ENCODE data around the gene BNC2. TPM values are rescaled to one million over a fixed set of nuclear protein-coding genes. Genes with fewer than 3 reads are reported as not detected.

The BNC2 gene
- total and polyA plus RNA-seq, 4 donors, result 0.96 to 23.2 (median 9.7) TPM

GRCh38 chr9:16775330-16775729, 95.1 kb downstream of the BNC2 start:
- no peak for TF ChIP-seq CTCF (IDR thresholded peaks at IDR 0.05; ENCODE audit: control extremely low read depth, extremely low read depth)
- ATAC-seq (ENCODE audit: insufficient read depth, low FRiP score) (no peak), DNase-seq (no peak)
- no peaks in the 10 kb centered on the region for H3K27me3 ChIP-seq (ENCODE audit: control insufficient read depth in 3 of 3, insufficient read depth in 3 of 3, low read length in 2 of 3)
- no peak overlapping the region for H3K4me3 ChIP-seq
- peaks cover 0 to 20% (median 0%) of the 10 kb centered on the region in 5 donors for H3K4me1 ChIP-seq (ENCODE audit: control insufficient read depth in 5 of 5, insufficient read depth in 5 of 5, low read length in 5 of 5)
- H3K9ac ChIP-seq (ENCODE audit: insufficient read depth in 1 of 2, low read length in 2 of 2), result no peak overlapping the region
- 89 to 92% methylated on average over 2 of the region's 2 CpGs for WGBS, 2 donors
- peaks cover 0 to 6% (median 0%) of the 10 kb centered on the region in 4 donors for H3K36me3 ChIP-seq (ENCODE audit: control insufficient read depth in 4 of 4, insufficient read depth in 4 of 4, low read length in 4 of 4)
- H3K9me3 ChIP-seq (ENCODE audit: control insufficient read depth in 4 of 4, insufficient read depth in 3 of 4, low read length in 3 of 4), result no peaks in the 10 kb centered on the region
- H3K27ac ChIP-seq (ENCODE audit: low read depth in 1 of 2, low read length in 1 of 2), result no peak overlapping the region

GRCh38 chr9:16773617-16774016, 96.9 kb downstream of the BNC2 start:
- 92 to 93% methylated on average over 5 of the region's 5 CpGs for WGBS, 2 donors
- H3K9ac ChIP-seq (ENCODE audit: insufficient read depth in 1 of 2, low read length in 2 of 2), result peak overlapping the region in 1 of 2 donors; percentile 32
- H3K36me3 ChIP-seq (ENCODE audit: control insufficient read depth in 4 of 4, insufficient read depth in 4 of 4, low read length in 4 of 4), result peaks cover 0 to 6% (median 0%) of the 10 kb centered on the region in 4 donors
- ATAC-seq (ENCODE audit: insufficient read depth, low FRiP score) (no peak), DNase-seq (no peak)
- no peaks in the 10 kb centered on the region for H3K9me3 ChIP-seq (ENCODE audit: control insufficient read depth in 4 of 4, insufficient read depth in 3 of 4, low read length in 3 of 4)
- peaks cover 0 to 20% (median 0%) of the 10 kb centered on the region in 5 donors for H3K4me1 ChIP-seq (ENCODE audit: control insufficient read depth in 5 of 5, insufficient read depth in 5 of 5, low read length in 5 of 5)
- H3K27me3 ChIP-seq (ENCODE audit: control insufficient read depth in 3 of 3, insufficient read depth in 3 of 3, low read length in 2 of 3), result no peaks in the 10 kb centered on the region
- TF ChIP-seq CTCF (IDR thresholded peaks at IDR 0.05; ENCODE audit: control extremely low read depth, extremely low read depth), result no peak
- H3K27ac ChIP-seq (ENCODE audit: low read depth in 1 of 2, low read length in 1 of 2), result no peak overlapping the region
- H3K4me3 ChIP-seq, result no peak overlapping the region

- no peak for DNase-seq
- WGBS, 2 donors, result 87% methylated on average over 4 of the region's 4 CpGs
- Histone ChIP-seq H3K27ac (ENCODE audit: low read depth in 1 of 2, low read length in 1 of 2) (no peak overlapping the region), H3K4me1 (ENCODE audit: control insufficient read depth in 5 of 5, insufficient read depth in 5 of 5, low read length in 5 of 5) (peaks cover 0 to 20% (median 0%) of the 10 kb centered on the region in 5 donors), H3K9me3 (ENCODE audit: control insufficient read depth in 4 of 4, insufficient read depth in 3 of 4, low read length in 3 of 4) (no peaks in the 10 kb centered on the region), H3K27me3 (ENCODE audit: control insufficient read depth in 3 of 3, insufficient read depth in 3 of 3, low read length in 2 of 3) (no peaks in the 10 kb centered on the region), H3K4me3 (no peak overlapping the region), H3K9ac (ENCODE audit: insufficient read depth in 1 of 2, low read length in 2 of 2) (no peak overlapping the region), H3K36me3 (ENCODE audit: control insufficient read depth in 4 of 4, insufficient read depth in 4 of 4, low read length in 4 of 4) (peaks cover 0 to 6% (median 0%) of the 10 kb centered on the region in 4 donors)
- TF ChIP-seq CTCF (IDR thresholded peaks at IDR 0.05; ENCODE audit: control extremely low read depth, extremely low read depth), result no peak
- ATAC-seq (ENCODE audit: insufficient read depth, low FRiP score), result no peak
Measured at GRCh38 chr9:16773116-16773515, 97.4 kb downstream of the BNC2 start.

GRCh38 chr9:16771356-16771755, 99.1 kb downstream of the BNC2 start:
- Histone ChIP-seq H3K27ac (ENCODE audit: low read depth in 1 of 2, low read length in 1 of 2) (no peak overlapping the region), H3K4me3 (no peak overlapping the region), H3K9ac (ENCODE audit: insufficient read depth in 1 of 2, low read length in 2 of 2) (no peak overlapping the region), H3K4me1 (ENCODE audit: control insufficient read depth in 5 of 5, insufficient read depth in 5 of 5, low read length in 5 of 5) (peaks cover 0 to 26% (median 0%) of the 10 kb centered on the region in 5 donors), H3K36me3 (ENCODE audit: control insufficient read depth in 4 of 4, insufficient read depth in 4 of 4, low read length in 4 of 4) (peaks cover 0 to 6% (median 0%) of the 10 kb centered on the region in 4 donors), H3K9me3 (ENCODE audit: control insufficient read depth in 4 of 4, insufficient read depth in 3 of 4, low read length in 3 of 4) (no peaks in the 10 kb centered on the region), H3K27me3 (ENCODE audit: control insufficient read depth in 3 of 3, insufficient read depth in 3 of 3, low read length in 2 of 3) (no peaks in the 10 kb centered on the region)
- DNase-seq (peak in 2 of 3 donors; percentile 70 to 86), ATAC-seq (ENCODE audit: insufficient read depth, low FRiP score) (no peak)
- WGBS, 2 donors, result 50 to 77% methylated on average over 1 of the region's 1 CpG
- no peak for TF ChIP-seq CTCF (IDR thresholded peaks at IDR 0.05; ENCODE audit: control extremely low read depth, extremely low read depth)
